NCI-H1105 (cell line): ENCODE measurements around the gene ZNF341.
A peak's percentile ranks its signal among the peaks of the same experiment; 100 is the strongest.
"Not testable (repeated sequence)": the region's sequence is repeated elsewhere in the genome, so short reads cannot be mapped to it uniquely, and the experiment has no call there.

ENCODE experiments used
- DNase-seq: peaks from one replicate; lab custom pipeline; 2025; lab: John Stamatoyannopoulos, UW

Gene ZNF341

GRCh38 chr20:33770005-33770404 is 38.2 kb downstream of the ZNF341 start:
- no peak for DNase-seq

GRCh38 chr20:33771938-33772337 is 40.1 kb downstream of the ZNF341 start:
- no peak for DNase-seq

- no peak for DNase-seq
Observed at GRCh38 chr20:33772439-33772838, 40.6 kb downstream of the ZNF341 start.

GRCh38 chr20:33773412-33774089 is 41.8 kb downstream of the ZNF341 start:
- DNase-seq = no peak

- DNase-seq = no peak
Observed at GRCh38 chr20:33777816-33778215, 46.0 kb downstream of the ZNF341 start.

GRCh38 chr20:33781133-33781532 is 49.3 kb downstream of the ZNF341 start:
- DNase-seq = no peak

GRCh38 chr20:33781945-33782344 is 50.1 kb downstream of the ZNF341 start:
- DNase-seq = no peak

- DNase-seq = no peak
Observed at GRCh38 chr20:33783256-33783655, 51.5 kb downstream of the ZNF341 start.

- DNase-seq = no peak
Observed at GRCh38 chr20:33783818-33784217, 52.0 kb downstream of the ZNF341 start.

- DNase-seq = no peak
Observed at GRCh38 chr20:33784225-33784624, 52.4 kb downstream of the ZNF341 start.

- DNase-seq = no peak
Observed at GRCh38 chr20:33785503-33785902, 53.7 kb downstream of the ZNF341 start.

- DNase-seq = no peak
Observed at GRCh38 chr20:33787253-33787891, 55.6 kb downstream of the ZNF341 start.

- no peak for DNase-seq
Observed at GRCh38 chr20:33788351-33789049, 56.7 kb downstream of the ZNF341 start.

GRCh38 chr20:33789109-33789857 is 57.5 kb downstream of the ZNF341 start:
- DNase-seq = no peak

GRCh38 chr20:33789858-33790182 is 58.0 kb downstream of the ZNF341 start:
- DNase-seq = no peak

- peak; percentile 75 for DNase-seq
Observed at GRCh38 chr20:33790566-33790965, 58.8 kb downstream of the ZNF341 start.

GRCh38 chr20:33791021-33791420 is 59.2 kb downstream of the ZNF341 start:
- DNase-seq = no peak

- DNase-seq = no peak
Observed at GRCh38 chr20:33791540-33791939, 59.7 kb downstream of the ZNF341 start.

- DNase-seq = no peak
Observed at GRCh38 chr20:33791959-33792597, 60.3 kb downstream of the ZNF341 start.

GRCh38 chr20:33792598-33792989 is 60.8 kb downstream of the ZNF341 start:
- DNase-seq = not testable (repeated sequence)

GRCh38 chr20:33793011-33793931 is 61.5 kb downstream of the ZNF341 start:
- DNase-seq = no peak
